ENCODE results near the gene GPR132.

- TF ChIP-seq EP300 (IDR thresholded peaks at IDR 0.05) (no peak), POLR2A (IDR thresholded peaks at IDR 0.05) (no peak)
Measured at GRCh38 chr14:105090493-105091053, 25.3 kb upstream of the GPR132 start.
